Stimulated activated CD4-positive, alpha-beta T cell treated with anti-CD3 and anti-CD28 coated beads, TNF-alpha, amount 100 ng/mL, for 48 hours (primary cell): ENCODE data around the gene CRYBA4.

Source experiments
- DNase-seq, 3 donors: peaks; one replicate each; pipeline ENCODE4 v3.0.0-alpha.2; 2020; ENCODE audit warnings: low read depth in 3 of 3

CRYBA4 gene

DNA sequence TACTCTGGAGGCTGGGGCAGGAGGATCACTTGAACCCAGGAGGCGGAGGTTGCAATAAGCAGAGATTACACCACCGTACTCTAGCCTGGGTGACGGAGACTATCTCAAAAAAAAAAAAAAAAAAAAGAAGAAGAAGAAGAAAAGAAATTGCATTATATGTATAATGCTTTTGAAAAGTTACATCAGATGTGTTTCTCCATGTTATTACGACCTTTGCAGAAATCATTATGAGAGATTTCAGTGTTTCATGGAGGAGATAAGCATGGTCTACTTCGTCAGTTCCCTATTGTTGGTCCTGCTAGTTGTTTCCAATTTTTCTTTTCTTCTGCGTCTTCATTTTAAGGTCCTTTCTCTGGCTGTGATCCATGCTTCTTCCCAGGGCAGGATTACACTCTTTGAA lies 38.6 kb downstream of the CRYBA4 start:
- DNase-seq: no peak

DNA sequence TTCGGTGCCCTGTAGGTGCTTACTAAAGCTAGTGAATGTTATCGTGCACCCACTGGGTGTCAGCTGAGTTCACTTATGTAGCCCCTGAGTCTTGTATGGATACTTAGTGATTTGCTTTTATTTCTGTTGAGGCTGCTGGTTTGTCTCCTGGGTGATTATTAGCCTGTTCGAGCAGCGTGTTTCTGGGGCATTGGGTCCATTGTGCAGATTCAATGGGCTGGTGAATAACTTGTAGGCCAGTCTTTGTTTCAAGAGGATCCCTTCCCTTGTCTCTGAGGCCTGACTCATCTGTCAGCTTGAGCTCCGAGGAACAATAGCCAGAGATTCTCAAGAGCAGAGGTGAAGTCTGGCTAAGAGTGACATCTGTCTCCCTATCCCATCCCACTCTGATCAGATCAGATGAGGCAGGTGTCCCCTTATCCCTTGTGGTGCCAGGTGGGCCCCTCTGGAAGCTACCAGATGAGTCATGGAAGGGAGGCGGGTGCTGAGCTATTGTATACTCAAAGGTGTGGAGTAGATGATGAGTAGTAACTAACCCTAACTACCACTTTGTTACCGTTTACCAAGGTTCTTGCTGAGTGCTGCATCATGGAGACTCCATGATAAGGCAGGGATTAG lies 39.3 kb downstream of the CRYBA4 start:
- no peak for DNase-seq

DNA sequence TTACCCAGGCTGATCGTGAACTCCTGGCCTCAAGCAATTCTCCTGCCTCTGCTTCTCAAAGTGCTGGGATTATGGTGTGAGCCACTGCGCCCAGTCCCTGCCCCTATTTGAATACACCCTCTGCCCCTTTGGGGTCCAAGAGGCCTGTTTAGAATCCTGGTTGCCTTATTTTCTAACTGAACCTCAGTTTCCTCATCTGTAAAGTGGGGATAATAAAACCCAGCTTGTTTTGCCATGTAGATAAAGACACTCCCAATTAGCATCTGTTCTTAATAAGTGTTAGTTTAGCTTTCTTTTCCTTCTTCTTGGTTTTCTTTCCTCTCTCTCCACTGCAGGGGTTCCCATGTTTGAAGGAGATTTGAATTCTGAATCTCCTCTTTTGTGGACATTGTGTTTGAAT lies 40.4 kb downstream of the CRYBA4 start:
- no peak for DNase-seq

DNA sequence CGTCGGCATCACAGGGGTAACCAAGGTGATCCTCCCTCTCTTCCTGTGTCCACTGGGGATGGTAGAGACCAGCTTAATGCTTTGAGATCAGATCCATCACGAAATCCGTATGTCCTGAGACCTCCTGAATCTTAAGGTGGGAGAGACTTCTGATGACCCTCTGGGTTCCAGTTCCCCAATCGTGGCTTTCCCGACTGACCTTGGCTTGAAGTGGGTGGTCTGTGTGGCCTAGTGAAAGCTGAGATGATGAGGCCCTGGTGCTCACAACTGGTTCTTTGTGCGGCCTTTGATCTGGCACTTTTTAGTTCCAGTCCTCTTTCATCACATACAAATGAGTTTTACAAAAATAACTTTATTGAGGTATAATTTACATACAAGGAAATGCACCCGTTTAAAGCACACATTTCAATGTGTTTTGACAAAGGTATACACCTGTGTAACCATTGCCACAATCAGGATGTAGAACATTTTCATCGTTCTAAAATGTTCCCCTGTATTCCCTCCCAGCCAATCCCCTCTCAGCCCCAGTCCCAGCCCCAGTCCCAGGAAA lies 41.7 kb downstream of the CRYBA4 start:
- DNase-seq: no peak

DNA sequence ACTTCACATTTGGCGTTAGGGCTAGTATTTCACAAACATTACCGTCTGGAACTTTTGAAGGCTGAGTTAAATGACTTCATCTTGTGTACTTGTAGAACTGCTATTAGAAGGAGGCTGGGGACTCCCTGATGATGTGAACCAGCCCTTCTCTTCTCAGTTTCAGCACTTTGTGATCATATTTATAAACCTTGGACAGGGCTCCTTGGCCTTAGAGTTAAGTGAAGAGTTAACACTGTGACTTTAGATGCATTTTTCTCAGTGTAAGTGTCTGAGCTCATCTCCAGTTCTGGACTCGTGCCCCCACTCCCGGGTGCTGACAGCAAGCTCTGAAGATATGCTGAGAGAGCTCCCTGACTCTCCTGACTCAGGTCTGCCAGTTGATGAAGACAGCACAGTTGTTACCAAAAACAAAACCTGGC lies 44.1 kb downstream of the CRYBA4 start:
- no peak for DNase-seq

DNA sequence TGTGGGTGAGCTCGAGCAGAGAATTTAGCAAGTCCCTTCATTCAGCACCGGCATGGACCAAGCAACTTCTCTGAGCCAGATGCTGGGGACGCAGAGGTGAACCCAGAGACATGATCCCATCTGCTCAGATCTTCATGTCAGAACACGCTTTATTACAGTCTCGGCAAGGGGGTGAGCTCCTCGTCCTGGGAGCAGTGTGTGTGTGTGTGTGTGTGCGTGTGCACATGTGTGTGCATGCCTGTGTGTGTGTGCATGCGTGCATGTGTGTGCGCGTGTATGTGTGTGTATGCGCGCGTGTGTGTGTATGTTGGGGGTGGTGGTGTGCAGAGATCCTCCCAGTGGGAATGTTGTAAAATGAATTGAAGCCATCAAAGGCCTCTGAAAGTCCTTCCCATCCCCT lies 45.4 kb downstream of the CRYBA4 start:
- no peak for DNase-seq

DNA sequence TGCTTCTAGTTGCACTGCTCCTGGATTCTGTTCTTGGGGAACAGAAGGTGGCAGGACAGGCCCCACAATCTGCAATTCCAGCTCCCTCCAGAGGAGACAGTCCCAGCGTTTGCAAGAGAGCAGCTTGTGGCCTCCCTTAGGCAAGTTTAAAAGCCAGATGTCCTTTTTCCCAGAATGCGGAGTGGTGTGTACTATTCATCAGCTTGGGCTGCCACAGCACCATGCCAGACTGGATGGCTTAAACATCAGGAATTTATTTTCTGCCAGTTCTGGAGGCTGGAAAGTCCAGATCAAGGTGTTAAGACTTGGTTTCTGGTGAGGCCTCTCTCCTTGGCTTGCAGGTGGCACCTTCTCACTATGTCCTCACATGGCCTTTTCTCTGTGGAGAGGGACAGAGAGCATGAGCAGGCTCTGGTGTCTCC lies 47.3 kb downstream of the CRYBA4 start:
- no peak for DNase-seq

DNA sequence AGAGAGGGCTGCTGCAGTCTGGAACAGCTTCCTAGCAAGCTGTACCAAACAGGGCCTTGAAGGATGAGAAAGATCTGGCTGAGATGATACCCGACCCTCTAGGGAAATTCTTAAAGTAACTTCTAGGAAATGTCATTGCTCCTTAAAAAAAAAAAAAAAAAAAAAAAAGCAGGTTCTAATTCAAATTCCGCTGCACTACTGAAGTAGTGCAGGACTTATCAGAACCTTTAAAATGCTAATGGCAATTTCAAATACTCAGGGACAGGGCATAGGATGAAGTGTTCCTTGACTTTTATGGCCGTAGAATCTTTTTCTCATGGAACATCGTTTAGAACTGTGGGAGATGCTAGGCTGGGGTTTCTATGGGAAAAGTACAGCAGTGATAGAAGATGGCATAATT lies 48.7 kb downstream of the CRYBA4 start:
- DNase-seq: no peak

DNA sequence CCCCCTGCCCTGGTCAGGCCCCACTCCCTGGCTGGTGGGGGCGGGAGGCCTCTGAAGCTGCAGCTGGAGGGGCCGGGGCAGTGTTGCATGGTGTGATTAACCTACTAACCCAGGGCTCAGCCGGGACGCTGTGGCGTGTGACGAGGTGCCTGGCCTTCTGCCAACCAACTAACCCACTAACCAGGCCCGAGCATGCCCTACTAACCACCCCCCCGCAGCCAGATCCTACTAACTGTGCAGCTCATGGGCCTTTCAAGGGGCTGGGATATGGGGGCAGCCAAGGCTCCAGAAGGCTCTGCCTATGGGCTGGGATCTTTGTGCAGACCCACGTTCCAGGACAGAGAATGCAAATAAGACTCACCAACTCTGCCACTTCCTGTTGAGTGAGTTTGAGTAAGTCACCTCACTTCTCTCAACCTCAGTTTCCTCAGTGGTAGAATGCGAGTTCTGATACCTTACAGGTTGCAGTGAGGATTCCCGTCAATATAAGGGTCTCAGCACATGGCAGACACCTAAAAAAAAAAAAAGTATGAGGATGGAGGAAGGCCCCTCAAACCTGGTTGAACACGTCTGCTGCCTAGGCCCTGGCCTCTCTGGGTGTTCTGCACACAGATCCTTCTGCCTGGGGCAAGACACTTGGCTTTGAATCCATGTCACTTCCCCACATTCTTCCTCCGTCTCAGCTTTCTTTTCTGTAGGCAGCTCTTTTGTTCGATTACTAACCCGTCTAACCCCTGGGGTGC lies 49.7 kb downstream of the CRYBA4 start:
- peak; percentile 48 to 55 (median 50) for DNase-seq

DNA sequence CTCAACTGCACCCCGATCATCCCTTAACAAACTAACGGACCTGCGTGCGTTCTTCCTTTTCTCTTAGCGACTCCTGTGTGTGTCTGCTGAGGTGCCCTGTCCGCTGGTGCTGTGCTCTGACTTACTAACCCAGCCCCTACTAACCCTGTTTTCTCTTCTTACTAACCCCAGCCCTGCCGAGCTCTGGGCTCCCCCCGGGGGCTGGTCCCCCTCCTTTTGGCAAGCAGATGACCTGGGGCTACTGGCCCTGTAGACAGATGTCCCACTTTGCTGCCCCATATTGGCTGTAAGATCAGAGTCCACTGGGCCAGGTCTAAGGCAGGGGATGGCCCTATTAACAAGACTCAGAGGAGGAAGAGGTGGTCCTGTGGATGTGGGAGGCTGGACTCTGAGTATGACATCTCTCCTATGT lies 50.3 kb downstream of the CRYBA4 start:
- no peak for DNase-seq

DNA sequence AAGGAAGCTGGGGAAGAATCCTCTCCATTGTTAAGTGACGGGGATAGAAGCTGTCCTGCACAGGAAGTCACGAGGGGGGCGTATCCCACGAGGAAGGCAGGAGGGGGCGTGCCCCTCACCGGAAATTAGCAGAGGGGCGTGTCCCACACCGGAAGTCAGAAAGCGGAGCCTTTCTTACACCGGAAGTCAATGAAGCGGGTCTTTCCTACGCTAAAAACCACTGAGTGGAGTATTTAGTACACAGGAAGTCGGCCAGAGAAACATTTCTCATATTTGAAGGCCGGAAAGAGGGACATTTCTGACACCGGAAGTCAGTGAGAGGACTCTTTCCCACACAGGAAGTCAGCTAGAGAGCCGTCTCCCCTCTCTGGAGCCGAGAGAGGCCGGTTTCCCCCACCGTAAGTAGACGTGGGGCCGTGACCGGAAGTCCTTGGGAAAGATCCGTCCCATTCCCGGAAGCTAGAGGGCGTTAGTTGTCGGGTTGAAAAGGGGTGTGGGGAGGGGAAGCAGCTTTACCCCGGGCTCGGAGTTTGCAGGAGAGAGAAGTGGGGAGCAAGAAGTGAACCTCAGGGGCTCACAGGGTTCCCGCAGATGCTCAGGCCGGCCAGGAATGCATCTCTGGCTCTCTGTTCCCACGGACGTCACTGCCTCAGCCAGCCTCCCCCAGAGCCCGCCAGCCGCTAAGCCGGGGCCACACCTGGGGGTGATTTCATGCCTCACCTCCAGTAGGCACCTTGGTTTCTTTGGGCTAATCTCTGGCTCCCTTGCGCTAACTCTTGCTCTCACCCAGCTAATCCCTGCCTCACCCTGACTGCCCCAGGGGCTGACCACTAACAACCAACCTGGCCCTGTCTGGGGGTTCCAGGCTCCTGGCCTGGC lies 51.1 kb downstream of the CRYBA4 start:
- peak; percentile 82 to 89 (median 88) for DNase-seq

DNA sequence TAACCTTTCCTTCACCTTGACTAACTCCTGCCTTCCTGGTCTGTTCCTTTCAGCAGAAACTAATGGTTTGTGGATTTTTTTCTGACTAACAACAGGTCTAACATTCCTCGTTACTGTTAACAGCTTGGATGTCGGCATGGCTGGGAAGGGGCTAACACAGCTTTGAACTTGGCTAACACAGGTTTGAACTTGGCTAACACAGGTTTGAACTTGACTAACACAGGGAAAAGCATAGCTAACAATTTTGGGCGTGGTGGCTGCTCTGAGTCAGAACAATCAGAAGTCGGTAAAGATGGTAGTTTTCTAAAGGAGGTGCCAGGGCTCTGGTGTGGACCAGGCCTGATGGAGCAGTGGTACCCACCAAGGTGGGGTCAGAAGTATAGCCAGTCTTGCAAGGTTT lies 51.7 kb downstream of the CRYBA4 start:
- DNase-seq: no peak

DNA sequence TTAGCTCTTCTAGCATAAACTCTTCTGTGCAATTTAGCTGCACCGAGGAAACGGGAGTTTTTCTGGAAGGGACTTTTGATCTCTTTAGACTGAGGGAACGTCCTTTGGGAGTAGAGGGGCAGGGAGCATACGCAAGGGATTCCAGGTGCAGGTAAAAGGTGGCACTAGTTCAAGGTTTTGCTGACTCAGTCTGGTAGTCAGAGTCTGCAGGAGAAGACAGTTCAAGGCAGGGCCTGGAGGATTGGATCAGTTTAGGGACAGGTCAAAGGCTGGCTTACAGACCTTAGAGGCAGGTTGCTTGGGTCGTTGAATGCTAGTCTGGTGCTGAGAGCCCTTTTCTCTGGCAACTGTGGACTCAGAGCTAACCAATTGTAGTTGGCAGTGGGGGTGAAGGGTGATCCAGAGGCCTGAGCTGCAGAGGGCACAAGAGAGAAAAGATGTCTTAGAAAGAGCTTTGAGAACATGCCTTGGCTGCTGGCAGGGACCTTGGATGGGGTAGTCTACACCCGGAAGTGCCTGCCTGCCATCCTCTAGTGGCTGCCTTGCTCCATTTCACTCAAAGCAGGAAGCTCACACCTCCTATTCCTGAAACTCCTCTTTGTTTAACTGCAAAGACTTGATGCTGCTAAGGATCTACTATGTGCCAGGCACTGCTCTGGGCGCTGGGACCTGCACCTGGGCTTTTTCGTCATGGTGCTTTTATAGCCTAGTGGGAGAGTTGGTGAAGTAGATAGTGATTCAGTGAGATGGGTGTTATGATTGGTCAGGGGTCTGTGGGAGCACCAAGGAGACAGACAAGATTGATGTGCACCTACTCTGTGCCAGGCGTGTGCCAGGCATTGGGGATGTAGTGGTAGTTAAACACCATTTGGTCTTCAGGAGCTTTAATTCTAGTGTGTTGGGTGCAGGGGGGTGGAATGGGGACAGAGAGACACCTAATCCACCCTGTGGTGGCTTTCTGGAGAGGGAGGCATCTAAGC lies 52.7 kb downstream of the CRYBA4 start:
- DNase-seq: no peak

DNA sequence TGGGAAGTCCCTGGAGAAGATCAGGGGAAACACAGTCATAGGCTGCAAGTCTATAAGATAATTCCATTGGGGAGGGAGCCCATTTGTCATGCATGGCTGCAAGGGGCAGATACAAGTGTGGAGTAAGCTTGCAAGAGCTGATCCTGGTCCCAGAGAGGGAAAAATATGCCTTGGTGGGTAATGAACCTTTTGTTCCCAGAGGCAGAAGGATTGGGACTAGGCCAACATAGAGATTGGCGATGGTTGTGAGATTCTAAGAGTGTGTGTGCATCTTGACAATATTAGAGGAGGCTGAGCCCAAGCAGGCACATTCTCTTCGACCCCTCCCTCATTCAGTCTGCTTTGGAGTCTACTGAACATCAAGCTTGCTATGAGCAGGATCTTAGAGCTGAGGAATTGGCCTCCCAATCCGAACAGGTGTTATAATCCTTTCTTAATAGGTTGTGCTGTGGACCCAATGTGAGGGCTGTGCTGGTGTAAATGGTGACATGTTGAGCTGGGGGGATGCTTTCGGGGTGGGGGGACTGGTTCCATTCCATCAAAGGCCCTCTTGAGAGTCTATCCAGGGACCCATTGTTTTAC lies 54.0 kb downstream of the CRYBA4 start:
- no peak for DNase-seq

DNA sequence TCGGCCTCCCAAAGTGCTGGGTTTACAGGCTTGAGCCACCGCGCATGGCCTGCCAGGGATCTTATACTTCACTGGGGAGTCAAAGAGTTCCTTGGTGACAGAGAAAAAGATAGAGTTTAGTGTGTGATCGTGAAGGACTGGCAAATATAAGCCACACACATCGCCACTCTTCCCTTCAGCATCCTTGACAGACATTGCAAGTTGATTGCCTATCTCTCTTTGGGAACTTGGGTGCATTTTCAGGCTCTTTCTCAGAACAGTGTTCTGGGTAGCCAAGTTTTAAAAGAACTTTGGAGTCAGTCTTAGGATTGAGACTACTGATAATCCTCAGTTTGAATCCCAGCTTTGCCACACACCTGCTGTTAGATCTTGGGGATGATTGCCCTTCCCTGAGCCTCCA lies 55.5 kb downstream of the CRYBA4 start:
- DNase-seq: no peak

DNA sequence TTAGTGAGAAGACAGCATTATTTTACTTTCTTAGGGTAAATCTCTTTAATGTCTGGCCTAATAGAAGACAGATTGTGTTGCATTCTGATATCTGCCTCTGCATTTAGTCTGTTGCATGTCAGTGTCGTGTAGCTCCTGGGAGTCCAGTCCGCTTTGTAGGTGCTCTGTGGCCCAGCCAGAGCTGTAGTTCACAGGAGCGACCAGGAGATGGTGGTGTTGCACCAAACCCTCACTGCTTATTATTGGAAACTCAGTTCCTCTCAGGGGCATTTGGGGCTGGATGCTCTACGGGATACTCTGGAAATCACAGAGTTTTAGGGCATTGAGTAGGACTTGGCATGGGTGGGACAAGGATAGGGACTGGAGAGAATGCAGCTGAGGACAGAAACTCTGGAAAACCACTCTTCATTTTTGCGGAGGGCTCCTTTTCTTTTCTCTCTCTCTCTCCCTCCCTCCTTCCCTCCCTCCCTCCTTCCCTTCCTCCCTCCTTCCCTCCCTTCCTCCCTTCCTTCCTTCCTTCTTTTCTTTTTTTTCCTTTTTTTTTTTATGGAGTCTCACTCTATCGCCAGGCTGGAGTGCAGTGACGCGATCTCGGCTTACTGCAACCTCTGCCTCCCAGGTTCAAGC lies 57.4 kb downstream of the CRYBA4 start:
- peak; percentile 57 to 63 (median 59) for DNase-seq
